Measurements from ENCODE around the gene DPF3.

DPF3 gene

DNA sequence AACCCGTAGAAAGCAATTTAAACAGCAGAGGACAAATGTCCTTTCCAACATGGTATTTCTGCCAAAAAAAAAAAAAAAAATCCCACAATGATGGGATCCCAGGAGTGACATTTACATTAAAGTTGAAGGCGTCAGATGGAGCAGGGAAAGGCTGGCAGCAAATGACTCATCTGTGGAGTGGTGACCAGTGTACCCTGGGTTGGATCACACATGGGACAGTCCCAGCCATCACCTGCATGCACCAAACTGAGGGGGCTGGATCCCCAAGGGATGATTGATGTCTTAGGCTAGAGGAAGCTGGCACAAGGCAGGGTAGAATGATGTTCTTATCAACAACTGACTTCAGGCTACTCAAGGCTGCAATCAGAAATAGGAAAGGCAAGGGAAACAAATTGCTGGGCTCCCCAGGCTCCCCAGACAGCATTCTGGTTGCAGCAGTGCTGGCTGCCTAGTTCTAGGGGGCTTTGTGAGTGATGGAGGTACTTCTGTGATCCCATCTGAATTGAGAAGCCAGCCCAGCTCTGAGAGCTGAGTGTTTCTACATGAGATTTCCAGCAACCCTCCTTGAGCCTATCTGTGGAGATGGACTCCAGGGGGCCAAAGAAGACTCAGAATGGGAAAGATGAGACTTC lies 117.9 kb downstream of the DPF3 start:
- H3K9me3 ChIP-seq (ENCODE audit: control insufficient read depth, low read depth, low read length), result peaks cover 4% of the 10 kb centered on the region
- no peaks in the 10 kb centered on the region for H3K4me1 ChIP-seq (ENCODE audit: control insufficient read depth, low read depth, low read length)
- no peak overlapping the region for H3K9ac ChIP-seq (ENCODE audit: low read length)
- no peak overlapping the region for H3K4me3 ChIP-seq (ENCODE audit: low read length)
- no peaks in the 10 kb centered on the region for H3K36me3 ChIP-seq (ENCODE audit: control insufficient read depth, low read depth, low read length)
- no peak overlapping the region for H3K27ac ChIP-seq (ENCODE audit: low read length)
- H3K27me3 ChIP-seq (ENCODE audit: control insufficient read depth, insufficient read depth, low read length), result no peaks in the 10 kb centered on the region

DNA sequence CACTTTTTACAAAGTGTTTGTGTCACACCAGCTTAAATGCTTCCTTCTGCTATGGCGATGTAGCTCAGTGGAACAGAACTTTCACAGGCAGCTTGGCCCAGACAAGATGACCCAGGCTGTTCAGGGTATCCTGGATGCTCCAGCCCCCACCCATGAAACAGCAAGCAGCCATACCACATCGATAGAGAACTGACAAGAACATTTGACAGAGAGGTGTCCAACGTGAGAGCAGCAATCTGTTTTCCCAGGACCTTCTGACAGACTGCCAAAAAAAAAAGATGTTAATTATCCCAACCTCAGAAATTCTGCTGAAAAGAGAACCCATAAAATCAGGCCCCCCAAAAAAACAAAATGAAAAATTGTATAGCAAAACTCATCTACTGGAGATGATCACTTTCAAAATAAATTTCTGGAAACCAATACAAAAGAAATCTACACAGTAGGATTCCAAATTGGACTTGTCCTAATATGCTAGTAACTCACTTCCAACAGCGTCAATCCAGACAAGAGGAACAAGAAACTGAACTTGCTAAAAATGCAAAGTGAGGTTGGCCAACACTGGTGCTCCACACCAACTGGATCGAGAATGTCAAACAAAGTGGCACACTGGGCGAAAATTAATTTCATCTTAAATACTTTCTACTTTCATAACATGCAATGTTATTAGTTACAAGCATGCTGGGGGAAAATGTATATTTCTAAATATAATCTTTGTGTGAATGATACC lies 118.8 kb downstream of the DPF3 start:
- H3K36me3 ChIP-seq (ENCODE audit: control insufficient read depth, low read depth, low read length), result no peaks in the 10 kb centered on the region

GRCh38 chr14:72774141-72774540 lies 119.8 kb downstream of the DPF3 start:
- no peaks in the 10 kb centered on the region for H3K27me3 ChIP-seq (ENCODE audit: control insufficient read depth, insufficient read depth, low read length)
- H3K9me3 ChIP-seq (ENCODE audit: control insufficient read depth, low read depth, low read length), result peaks cover 4% of the 10 kb centered on the region
- no peaks in the 10 kb centered on the region for H3K36me3 ChIP-seq (ENCODE audit: control insufficient read depth, low read depth, low read length)
- no peaks in the 10 kb centered on the region for H3K4me1 ChIP-seq (ENCODE audit: control insufficient read depth, low read depth, low read length)
- H3K27ac ChIP-seq (ENCODE audit: low read length), result no peak overlapping the region
- H3K9ac ChIP-seq (ENCODE audit: low read length), result no peak overlapping the region
- no peak overlapping the region for H3K4me3 ChIP-seq (ENCODE audit: low read length)

More for the DNA sequence above, 118.8 kb downstream of the DPF3 start:
- no peaks in the 10 kb centered on the region for H3K27me3 ChIP-seq (ENCODE audit: control insufficient read depth, insufficient read depth, low read length)
- H3K9ac ChIP-seq (ENCODE audit: low read length), result no peak overlapping the region
- no peaks in the 10 kb centered on the region for H3K4me1 ChIP-seq (ENCODE audit: control insufficient read depth, low read depth, low read length)
- H3K27ac ChIP-seq (ENCODE audit: low read length), result no peak overlapping the region
- no peak overlapping the region for H3K4me3 ChIP-seq (ENCODE audit: low read length)
- H3K9me3 ChIP-seq (ENCODE audit: control insufficient read depth, low read depth, low read length), result peaks cover 4% of the 10 kb centered on the region

DNA sequence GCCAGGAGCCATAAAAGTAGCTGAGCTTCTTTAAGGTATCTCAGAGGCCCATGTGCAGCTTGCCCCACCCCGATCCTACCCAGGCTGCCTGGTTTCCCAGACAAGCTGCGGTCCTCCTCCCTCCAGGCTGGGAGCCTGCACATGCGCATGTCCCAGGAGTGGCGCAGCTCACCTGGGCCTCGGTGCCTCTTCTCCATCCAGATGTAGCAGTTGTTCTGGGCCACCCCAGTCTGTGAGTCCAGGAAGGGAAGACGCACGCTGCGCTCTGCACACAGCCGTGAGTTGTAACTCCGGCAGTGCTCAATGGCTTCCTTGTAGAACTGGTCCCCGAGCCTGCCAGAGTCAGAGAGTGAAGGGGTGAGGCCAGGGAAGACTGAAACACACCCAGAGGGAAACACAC lies 122.3 kb downstream of the DPF3 start:
- Histone ChIP-seq H3K9ac (ENCODE audit: low read length) (no peak overlapping the region), H3K4me1 (ENCODE audit: control insufficient read depth, low read depth, low read length) (no peaks in the 10 kb centered on the region), H3K36me3 (ENCODE audit: control insufficient read depth, low read depth, low read length) (no peaks in the 10 kb centered on the region), H3K4me3 (ENCODE audit: low read length) (no peak overlapping the region), H3K27me3 (ENCODE audit: control insufficient read depth, insufficient read depth, low read length) (no peaks in the 10 kb centered on the region), H3K27ac (ENCODE audit: low read length) (no peak overlapping the region), H3K9me3 (ENCODE audit: control insufficient read depth, low read depth, low read length) (no peaks in the 10 kb centered on the region)

GRCh38 chr14:72766296-72766695 lies 127.6 kb downstream of the DPF3 start:
- H3K27me3 ChIP-seq (ENCODE audit: control insufficient read depth, insufficient read depth, low read length), result no peaks in the 10 kb centered on the region
- no peak overlapping the region for H3K4me3 ChIP-seq (ENCODE audit: low read length)
- H3K4me1 ChIP-seq (ENCODE audit: control insufficient read depth, low read depth, low read length), result peaks cover 3% of the 10 kb centered on the region
- no peak overlapping the region for H3K27ac ChIP-seq (ENCODE audit: low read length)
- peaks cover 2% of the 10 kb centered on the region for H3K9me3 ChIP-seq (ENCODE audit: control insufficient read depth, low read depth, low read length)
- no peak overlapping the region for H3K9ac ChIP-seq (ENCODE audit: low read length)
- H3K36me3 ChIP-seq (ENCODE audit: control insufficient read depth, low read depth, low read length), result no peaks in the 10 kb centered on the region

DNA sequence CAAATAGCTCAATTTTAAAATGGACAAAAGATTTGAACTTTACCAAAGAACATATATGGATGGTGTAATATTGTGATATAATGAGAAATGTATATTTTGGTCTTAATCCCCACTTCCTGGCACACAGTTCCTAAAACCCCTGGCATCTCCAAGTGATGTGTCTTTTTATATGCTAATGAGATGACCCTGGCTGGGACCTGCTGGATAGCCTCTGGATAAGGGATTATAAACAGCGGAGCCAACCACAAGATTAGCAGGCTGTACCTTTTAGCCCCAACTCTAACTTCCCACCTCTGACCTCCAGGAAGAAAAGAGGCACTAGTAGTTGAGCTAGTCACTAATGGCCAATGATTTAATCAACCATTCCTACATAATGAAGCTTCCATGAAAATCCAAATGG lies 130.0 kb downstream of the DPF3 start:
- no peaks in the 10 kb centered on the region for H3K36me3 ChIP-seq (ENCODE audit: control insufficient read depth, low read depth, low read length)
- no peak overlapping the region for H3K4me3 ChIP-seq (ENCODE audit: low read length)
- H3K4me1 ChIP-seq (ENCODE audit: control insufficient read depth, low read depth, low read length), result peaks cover 3% of the 10 kb centered on the region
- H3K9ac ChIP-seq (ENCODE audit: low read length), result no peak overlapping the region
- H3K27me3 ChIP-seq (ENCODE audit: control insufficient read depth, insufficient read depth, low read length), result no peaks in the 10 kb centered on the region
- H3K27ac ChIP-seq (ENCODE audit: low read length), result no peak overlapping the region
- H3K9me3 ChIP-seq (ENCODE audit: control insufficient read depth, low read depth, low read length), result peaks cover 15% of the 10 kb centered on the region

DNA sequence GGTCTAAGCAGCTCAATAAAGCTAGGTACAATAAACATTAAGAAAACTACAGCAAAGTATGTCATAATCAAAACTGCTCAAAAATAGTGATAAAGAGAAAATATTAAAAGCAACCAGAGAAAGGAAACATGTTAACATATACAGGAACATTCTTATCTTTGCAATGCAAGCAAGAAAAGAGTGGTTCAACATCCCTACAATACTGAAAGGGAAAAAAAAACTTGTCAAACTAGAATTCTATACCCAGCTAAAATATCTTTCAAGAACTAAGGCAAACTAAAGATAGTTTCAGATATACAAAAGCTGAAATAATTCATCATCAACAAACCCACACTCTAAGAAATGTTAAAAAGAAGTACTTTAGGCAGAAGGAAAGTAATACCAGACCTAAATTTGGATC lies 134.2 kb downstream of the DPF3 start:
- peaks cover 15% of the 10 kb centered on the region for H3K9me3 ChIP-seq (ENCODE audit: control insufficient read depth, low read depth, low read length)
- no peaks in the 10 kb centered on the region for H3K36me3 ChIP-seq (ENCODE audit: control insufficient read depth, low read depth, low read length)
- no peak overlapping the region for H3K27ac ChIP-seq (ENCODE audit: low read length)
- no peaks in the 10 kb centered on the region for H3K27me3 ChIP-seq (ENCODE audit: control insufficient read depth, insufficient read depth, low read length)
- peaks cover 3% of the 10 kb centered on the region for H3K4me1 ChIP-seq (ENCODE audit: control insufficient read depth, low read depth, low read length)
- H3K4me3 ChIP-seq (ENCODE audit: low read length), result no peak overlapping the region
- H3K9ac ChIP-seq (ENCODE audit: low read length), result no peak overlapping the region

DNA sequence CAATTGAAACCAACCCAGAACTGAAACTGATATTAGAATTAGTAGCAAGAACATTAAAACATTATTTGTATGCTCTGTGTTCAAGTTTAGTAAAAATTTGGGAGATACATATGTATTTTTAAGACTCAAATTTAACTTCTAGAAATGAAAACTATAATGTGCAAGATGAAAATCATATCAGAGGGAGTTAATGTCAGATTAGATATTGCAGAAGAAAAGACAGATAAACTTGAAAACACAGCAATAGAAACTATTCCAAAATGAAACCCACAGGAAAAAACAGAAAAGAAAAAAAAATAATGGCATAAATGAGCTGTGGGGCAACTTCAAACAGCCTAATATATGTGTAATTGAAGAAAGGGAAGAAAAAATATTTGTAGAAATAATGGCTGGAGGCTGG lies 134.9 kb downstream of the DPF3 start:
- no peaks in the 10 kb centered on the region for H3K27me3 ChIP-seq (ENCODE audit: control insufficient read depth, insufficient read depth, low read length)
- peaks cover 15% of the 10 kb centered on the region for H3K9me3 ChIP-seq (ENCODE audit: control insufficient read depth, low read depth, low read length)
- H3K4me1 ChIP-seq (ENCODE audit: control insufficient read depth, low read depth, low read length), result peaks cover 1% of the 10 kb centered on the region

DNA sequence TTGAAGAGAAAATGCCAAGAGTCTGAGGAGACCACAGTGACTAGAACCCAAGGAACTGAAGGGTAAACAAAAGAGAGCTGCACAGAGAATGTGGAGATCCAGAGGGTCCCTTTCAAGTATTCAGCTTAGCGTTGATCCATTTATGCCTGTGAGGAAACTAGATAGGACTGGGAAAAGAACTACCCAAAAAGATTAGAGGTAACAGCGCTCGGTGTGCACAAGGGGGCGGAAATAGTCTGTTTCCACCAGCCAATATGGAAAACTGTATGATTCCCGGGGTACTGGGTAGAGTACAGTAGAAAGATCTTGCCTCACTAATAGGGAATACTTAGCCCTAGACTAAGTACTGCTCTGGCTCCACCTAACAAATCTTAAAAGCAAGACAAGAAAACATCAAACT lies 135.5 kb downstream of the DPF3 start:
- Histone ChIP-seq H3K27me3 (ENCODE audit: control insufficient read depth, insufficient read depth, low read length) (no peaks in the 10 kb centered on the region), H3K9me3 (ENCODE audit: control insufficient read depth, low read depth, low read length) (peaks cover 15% of the 10 kb centered on the region), H3K4me1 (ENCODE audit: control insufficient read depth, low read depth, low read length) (no peaks in the 10 kb centered on the region), H3K4me3 (ENCODE audit: low read length) (no peak overlapping the region), H3K9ac (ENCODE audit: low read length) (no peak overlapping the region), H3K27ac (ENCODE audit: low read length) (no peak overlapping the region), H3K36me3 (ENCODE audit: control insufficient read depth, low read depth, low read length) (no peaks in the 10 kb centered on the region)

More for the DNA sequence above, 134.9 kb downstream of the DPF3 start:
- Histone ChIP-seq H3K9ac (ENCODE audit: low read length) (no peak overlapping the region), H3K36me3 (ENCODE audit: control insufficient read depth, low read depth, low read length) (no peaks in the 10 kb centered on the region), H3K27ac (ENCODE audit: low read length) (no peak overlapping the region), H3K4me3 (ENCODE audit: low read length) (no peak overlapping the region)

GRCh38 chr14:72756967-72757366 lies 136.9 kb downstream of the DPF3 start:
- Histone ChIP-seq H3K4me3 (ENCODE audit: low read length) (no peak overlapping the region), H3K9ac (ENCODE audit: low read length) (no peak overlapping the region), H3K4me1 (ENCODE audit: control insufficient read depth, low read depth, low read length) (no peaks in the 10 kb centered on the region), H3K36me3 (ENCODE audit: control insufficient read depth, low read depth, low read length) (no peaks in the 10 kb centered on the region), H3K9me3 (ENCODE audit: control insufficient read depth, low read depth, low read length) (peaks cover 13% of the 10 kb centered on the region), H3K27me3 (ENCODE audit: control insufficient read depth, insufficient read depth, low read length) (no peaks in the 10 kb centered on the region), H3K27ac (ENCODE audit: low read length) (no peak overlapping the region)

GRCh38 chr14:72755766-72756165 lies 138.1 kb downstream of the DPF3 start:
- Histone ChIP-seq H3K4me1 (ENCODE audit: control insufficient read depth, low read depth, low read length) (no peaks in the 10 kb centered on the region), H3K4me3 (ENCODE audit: low read length) (no peak overlapping the region), H3K9ac (ENCODE audit: low read length) (no peak overlapping the region), H3K36me3 (ENCODE audit: control insufficient read depth, low read depth, low read length) (no peaks in the 10 kb centered on the region), H3K9me3 (ENCODE audit: control insufficient read depth, low read depth, low read length) (peaks cover 8% of the 10 kb centered on the region), H3K27ac (ENCODE audit: low read length) (no peak overlapping the region), H3K27me3 (ENCODE audit: control insufficient read depth, insufficient read depth, low read length) (no peaks in the 10 kb centered on the region)

GRCh38 chr14:72754949-72755348 lies 139.0 kb downstream of the DPF3 start:
- no peaks in the 10 kb centered on the region for H3K4me1 ChIP-seq (ENCODE audit: control insufficient read depth, low read depth, low read length)
- no peak overlapping the region for H3K27ac ChIP-seq (ENCODE audit: low read length)
- no peaks in the 10 kb centered on the region for H3K36me3 ChIP-seq (ENCODE audit: control insufficient read depth, low read depth, low read length)
- H3K9me3 ChIP-seq (ENCODE audit: control insufficient read depth, low read depth, low read length), result peaks cover 5% of the 10 kb centered on the region
- H3K4me3 ChIP-seq (ENCODE audit: low read length), result no peak overlapping the region
- no peaks in the 10 kb centered on the region for H3K27me3 ChIP-seq (ENCODE audit: control insufficient read depth, insufficient read depth, low read length)
- H3K9ac ChIP-seq (ENCODE audit: low read length), result no peak overlapping the region

All from iPS-18a (cell line).